ENCODE results near the gene MRPS10.

Gene MRPS10

GRCh38 chr6:42185597-42185996 lies 32.1 kb downstream of the MRPS10 start:
- H3K27me3 ChIP-seq (ENCODE audit: control insufficient read depth in 3 of 3, insufficient read depth in 3 of 3, low read depth in 1 of 3, low read length in 3 of 3) = no peaks in the 10 kb centered on the region
- no peak overlapping the region for H2BK120ac ChIP-seq (ENCODE audit: low read depth, low read length)
- no peak overlapping the region for H3K14ac ChIP-seq (ENCODE audit: low read length)
- H2BK5ac ChIP-seq (ENCODE audit: low read length) = no peak overlapping the region
- no peak overlapping the region for H4K8ac ChIP-seq (ENCODE audit: low read depth, low read length)
- no peak overlapping the region for H3K4ac ChIP-seq (ENCODE audit: low read length)
- H3K4me2 ChIP-seq (ENCODE audit: insufficient read depth, low read length, poor library complexity, severe bottlenecking) = no peak overlapping the region
- H3K27ac ChIP-seq (replicated peaks; ENCODE audit: low read length) = no peak overlapping the region
- peak overlapping the region; percentile 17 for H2AK5ac ChIP-seq (ENCODE audit: low read depth, low read length)
- no peaks in the 10 kb centered on the region for H3K79me1 ChIP-seq (ENCODE audit: low read depth, low read length)
- peaks cover 0 to 1% of the 10 kb centered on the region in 2 donors for H3K4me1 ChIP-seq (ENCODE audit: control insufficient read depth in 2 of 2, insufficient read depth in 1 of 2, low read depth in 1 of 2, low read length in 2 of 2)
- H2BK12ac ChIP-seq (ENCODE audit: low read length) = no peak overlapping the region
- no peak overlapping the region for H2AFZ ChIP-seq (ENCODE audit: low read length)
- H3K23ac ChIP-seq (ENCODE audit: low read depth, low read length, poor library complexity) = no peak overlapping the region
- H3K36me3 ChIP-seq (replicated peaks in 1 of 2; ENCODE audit: control insufficient read depth in 2 of 2, insufficient read depth in 2 of 2, low read length in 2 of 2) = no peaks in the 10 kb centered on the region
- H3K9ac ChIP-seq (ENCODE audit: low read depth, low read length, poor library complexity) = no peak overlapping the region
- no peak overlapping the region for H2BK15ac ChIP-seq (ENCODE audit: low read length)
- DNase-seq (ENCODE audit: low spot score) = no peak
- no peak overlapping the region for H3K18ac ChIP-seq (ENCODE audit: low read length)
- H3K9me3 ChIP-seq (replicated peaks in 1 of 2; ENCODE audit: control insufficient read depth in 2 of 2, insufficient read depth in 1 of 2, low read depth in 1 of 2, low read length in 2 of 2) = no peaks in the 10 kb centered on the region
- no peak overlapping the region for H3K4me3 ChIP-seq (ENCODE audit: low read length in 2 of 2)
- no peak overlapping the region for H4K91ac ChIP-seq (ENCODE audit: low read depth, low read length, poor library complexity)
- no CpG with 5 or more reads among the region's 10 CpGs for WGBS, 2 donors (ENCODE audit: extremely low coverage in 2 of 2, insufficient read length in 2 of 2, insufficient replicate concordance in 1 of 2)

GRCh38 chr6:42184475-42184874 lies 33.2 kb downstream of the MRPS10 start:
- Histone ChIP-seq H4K8ac (ENCODE audit: low read depth, low read length) (no peak overlapping the region), H3K4ac (ENCODE audit: low read length) (no peak overlapping the region), H3K18ac (ENCODE audit: low read length) (peak overlapping the region; percentile 35), H2AFZ (ENCODE audit: low read length) (no peak overlapping the region), H3K4me3 (ENCODE audit: low read length in 2 of 2) (no peak overlapping the region), H3K9ac (ENCODE audit: low read depth, low read length, poor library complexity) (no peak overlapping the region), H3K27me3 (ENCODE audit: control insufficient read depth in 3 of 3, insufficient read depth in 3 of 3, low read depth in 1 of 3, low read length in 3 of 3) (no peaks in the 10 kb centered on the region), H2BK15ac (ENCODE audit: low read length) (no peak overlapping the region), H3K36me3 (replicated peaks in 1 of 2; ENCODE audit: control insufficient read depth in 2 of 2, insufficient read depth in 2 of 2, low read length in 2 of 2) (no peaks in the 10 kb centered on the region), H3K79me1 (ENCODE audit: low read depth, low read length) (no peaks in the 10 kb centered on the region), H4K91ac (ENCODE audit: low read depth, low read length, poor library complexity) (no peak overlapping the region), H3K4me1 (ENCODE audit: control insufficient read depth in 2 of 2, insufficient read depth in 1 of 2, low read depth in 1 of 2, low read length in 2 of 2) (peaks cover 0 to 1% of the 10 kb centered on the region in 2 donors), H3K4me2 (ENCODE audit: insufficient read depth, low read length, poor library complexity, severe bottlenecking) (no peak overlapping the region), H2AK5ac (ENCODE audit: low read depth, low read length) (peak overlapping the region; percentile 15), H3K23ac (ENCODE audit: low read depth, low read length, poor library complexity) (no peak overlapping the region), H3K27ac (replicated peaks; ENCODE audit: low read length) (no peak overlapping the region), H3K9me3 (replicated peaks in 1 of 2; ENCODE audit: control insufficient read depth in 2 of 2, insufficient read depth in 1 of 2, low read depth in 1 of 2, low read length in 2 of 2) (no peaks in the 10 kb centered on the region), H2BK120ac (ENCODE audit: low read depth, low read length) (no peak overlapping the region), H2BK5ac (ENCODE audit: low read length) (peak overlapping the region; percentile 54), H2BK12ac (ENCODE audit: low read length) (no peak overlapping the region), H3K14ac (ENCODE audit: low read length) (no peak overlapping the region)
- WGBS, 2 donors (ENCODE audit: extremely low coverage in 2 of 2, insufficient read length in 2 of 2, insufficient replicate concordance in 1 of 2) = no CpG with 5 or more reads among the region's 4 CpGs
- no peak for DNase-seq (ENCODE audit: low spot score)

- Histone ChIP-seq H3K4me1 (ENCODE audit: control insufficient read depth in 2 of 2, insufficient read depth in 1 of 2, low read depth in 1 of 2, low read length in 2 of 2) (peaks cover 0 to 6% of the 10 kb centered on the region in 2 donors), H3K14ac (ENCODE audit: low read length) (peak overlapping the region; percentile 82), H3K27me3 (ENCODE audit: control insufficient read depth in 3 of 3, insufficient read depth in 3 of 3, low read depth in 1 of 3, low read length in 3 of 3) (no peaks in the 10 kb centered on the region), H2AFZ (ENCODE audit: low read length) (no peak overlapping the region), H3K18ac (ENCODE audit: low read length) (no peak overlapping the region), H3K9me3 (replicated peaks in 1 of 2; ENCODE audit: control insufficient read depth in 2 of 2, insufficient read depth in 1 of 2, low read depth in 1 of 2, low read length in 2 of 2) (no peaks in the 10 kb centered on the region), H2AK5ac (ENCODE audit: low read depth, low read length) (no peak overlapping the region), H3K27ac (replicated peaks; ENCODE audit: low read length) (no peak overlapping the region), H3K4ac (ENCODE audit: low read length) (no peak overlapping the region), H2BK5ac (ENCODE audit: low read length) (no peak overlapping the region), H3K4me3 (ENCODE audit: low read length in 2 of 2) (no peak overlapping the region), H4K91ac (ENCODE audit: low read depth, low read length, poor library complexity) (no peak overlapping the region), H3K36me3 (replicated peaks in 1 of 2; ENCODE audit: control insufficient read depth in 2 of 2, insufficient read depth in 2 of 2, low read length in 2 of 2) (no peaks in the 10 kb centered on the region), H3K79me1 (ENCODE audit: low read depth, low read length) (no peaks in the 10 kb centered on the region), H3K9ac (ENCODE audit: low read depth, low read length, poor library complexity) (no peak overlapping the region), H2BK12ac (ENCODE audit: low read length) (no peak overlapping the region), H2BK120ac (ENCODE audit: low read depth, low read length) (no peak overlapping the region), H3K23ac (ENCODE audit: low read depth, low read length, poor library complexity) (peak overlapping the region; percentile 77), H3K4me2 (ENCODE audit: insufficient read depth, low read length, poor library complexity, severe bottlenecking) (no peak overlapping the region), H4K8ac (ENCODE audit: low read depth, low read length) (peak overlapping the region; percentile 54), H2BK15ac (ENCODE audit: low read length) (no peak overlapping the region)
- WGBS, 2 donors (ENCODE audit: extremely low coverage in 2 of 2, insufficient read length in 2 of 2, insufficient replicate concordance in 1 of 2) = no CpG with 5 or more reads among the region's 5 CpGs
- no peak for DNase-seq (ENCODE audit: low spot score)
Observed at GRCh38 chr6:42182101-42182500, 35.6 kb downstream of the MRPS10 start.

GRCh38 chr6:42179945-42180313 lies 37.7 kb downstream of the MRPS10 start:
- Histone ChIP-seq H3K14ac (ENCODE audit: low read length) (no peak overlapping the region), H3K4me1 (ENCODE audit: control insufficient read depth in 2 of 2, insufficient read depth in 1 of 2, low read depth in 1 of 2, low read length in 2 of 2) (peaks cover 0 to 5% of the 10 kb centered on the region in 2 donors), H3K4ac (ENCODE audit: low read length) (no peak overlapping the region), H2BK12ac (ENCODE audit: low read length) (no peak overlapping the region), H3K4me3 (ENCODE audit: low read length in 2 of 2) (no peak overlapping the region), H3K9ac (ENCODE audit: low read depth, low read length, poor library complexity) (no peak overlapping the region), H3K36me3 (replicated peaks in 1 of 2; ENCODE audit: control insufficient read depth in 2 of 2, insufficient read depth in 2 of 2, low read length in 2 of 2) (no peaks in the 10 kb centered on the region), H3K9me3 (replicated peaks in 1 of 2; ENCODE audit: control insufficient read depth in 2 of 2, insufficient read depth in 1 of 2, low read depth in 1 of 2, low read length in 2 of 2) (no peaks in the 10 kb centered on the region), H2BK120ac (ENCODE audit: low read depth, low read length) (no peak overlapping the region), H4K91ac (ENCODE audit: low read depth, low read length, poor library complexity) (no peak overlapping the region), H3K4me2 (ENCODE audit: insufficient read depth, low read length, poor library complexity, severe bottlenecking) (no peak overlapping the region), H2BK5ac (ENCODE audit: low read length) (no peak overlapping the region), H3K79me1 (ENCODE audit: low read depth, low read length) (no peaks in the 10 kb centered on the region), H3K23ac (ENCODE audit: low read depth, low read length, poor library complexity) (no peak overlapping the region), H2AFZ (ENCODE audit: low read length) (no peak overlapping the region), H3K27ac (replicated peaks; ENCODE audit: low read length) (no peak overlapping the region), H2AK5ac (ENCODE audit: low read depth, low read length) (no peak overlapping the region), H4K8ac (ENCODE audit: low read depth, low read length) (no peak overlapping the region), H2BK15ac (ENCODE audit: low read length) (no peak overlapping the region), H3K27me3 (ENCODE audit: control insufficient read depth in 3 of 3, insufficient read depth in 3 of 3, low read depth in 1 of 3, low read length in 3 of 3) (no peaks in the 10 kb centered on the region), H3K18ac (ENCODE audit: low read length) (no peak overlapping the region)
- no peak for DNase-seq (ENCODE audit: low spot score)
- WGBS, 2 donors (ENCODE audit: extremely low coverage in 2 of 2, insufficient read length in 2 of 2, insufficient replicate concordance in 1 of 2) = no CpG with 5 or more reads among the region's 3 CpGs
